OCI-M2 (cell line): ENCODE results near the gene ERH.

Experiments
- DNase-seq: peaks from one replicate; lab custom pipeline; 2025; ENCODE audit not compliant: unreplicated experiment; lab: John Stamatoyannopoulos, UW

The ERH gene

DNA sequence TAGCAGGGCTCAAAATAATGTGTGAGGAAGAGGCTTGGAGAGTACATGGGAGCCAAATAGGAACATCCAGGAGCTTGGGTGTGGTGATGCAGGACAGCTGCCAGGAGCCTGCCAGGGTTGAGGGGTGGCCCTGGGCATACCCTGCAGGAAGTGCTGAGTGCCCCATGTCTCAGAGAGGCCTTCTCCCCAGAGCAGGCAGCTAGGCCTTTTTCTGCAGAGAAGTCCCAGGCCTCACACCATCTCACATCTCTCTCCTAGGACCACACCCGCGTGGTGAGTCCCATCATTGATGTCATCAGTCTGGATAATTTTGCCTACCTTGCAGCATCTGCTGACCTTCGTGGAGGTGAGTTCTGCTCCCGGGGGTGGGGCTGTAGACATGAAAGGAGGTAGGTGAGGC is 66.9 kb downstream of the ERH start:
- no peak for DNase-seq
